GM12891 (cell line): ENCODE results near the gene SGCE.

ENCODE experiments used
- POLR2A ChIP-seq: IDR thresholded peaks from 2 replicates; pipeline ENCODE4 v1.6.1; 2011; ENCODE audit warnings: low read depth, low read length, control low read depth
- POLR2AphosphoS5 ChIP-seq: IDR thresholded peaks from 2 replicates; pipeline ENCODE4 v1.6.1; 2011; ENCODE audit warnings: low read depth, low read length, control low read depth

- TF ChIP-seq POLR2A (no peak), POLR2AphosphoS5 (no peak)
Measured at GRCh38 chr7:94616855-94617254, 39.1 kb downstream of the SGCE start.
